ENCODE measurements around the gene PUM1.

DNA sequence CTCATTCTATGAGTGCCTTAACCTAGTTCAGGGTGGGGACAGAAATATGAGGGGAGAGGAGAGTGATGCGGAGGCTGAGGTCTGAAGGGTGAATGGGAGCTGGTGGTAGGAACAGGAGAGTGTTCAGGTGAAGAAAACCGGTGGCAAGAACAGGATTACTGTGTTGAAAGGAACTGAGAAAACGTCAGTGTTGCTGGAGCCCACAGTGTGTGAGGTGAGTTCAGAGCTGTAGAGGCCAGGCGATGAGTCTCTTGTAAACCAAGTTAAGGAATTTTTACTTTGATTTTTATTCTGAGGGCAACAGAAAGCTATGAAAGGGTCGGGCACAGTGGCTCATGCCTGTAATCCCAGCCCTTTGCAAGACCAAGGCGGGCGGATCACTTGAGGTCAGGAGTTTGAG lies 45.3 kb upstream of the PUM1 start:
- no peak for TF ChIP-seq CTCF (conservative IDR thresholded peaks at IDR 0.05 in 1 of 2, IDR thresholded peaks at IDR 0.05 in 1 of 2; ENCODE audit: extremely low read depth in 1 of 2, insufficient read depth in 1 of 2, low read depth in 1 of 2, low read length in 2 of 2)
- no peak for TF ChIP-seq EZH2 (IDR thresholded peaks at IDR 0.05; ENCODE audit: borderline replicate concordance, low read length)
